ENCODE measurements around the gene ROR1. TPM values are rescaled to one million over a fixed set of nuclear protein-coding genes. Genes with fewer than 3 reads are reported as not detected.

ROR1 gene
- total and polyA plus RNA-seq, 9 of the 15 experiments (the other 6 are each of a cell fraction or from before 2014, with no cell fraction given): 0.02 TPM; not detected in 8

- TF ChIP-seq ATF6 (CRISPR knock-in tag; IDR thresholded peaks at IDR 0.05) (no peak), PRMT5 (CRISPR knock-in tag; IDR thresholded peaks at IDR 0.05) (no peak), NFE2 (IDR thresholded peaks at IDR 0.05; ENCODE audit: low read depth) (no peak), ZHX1 (conservative IDR thresholded peaks at IDR 0.05; ENCODE audit: low read length) (no peak), CBX8 (IDR thresholded peaks at IDR 0.05; ENCODE audit: borderline replicate concordance, extremely low read depth, low read depth, low read length, poor library complexity, severe bottlenecking) (no peak), ARID1B (IDR thresholded peaks at IDR 0.05) (no peak), JUNB (CRISPR knock-in tag; conservative IDR thresholded peaks at IDR 0.05) (no peak), SETDB1 (IDR thresholded peaks at IDR 0.05; ENCODE audit: low read length) (no peak), HDGF (IDR thresholded peaks at IDR 0.05) (no peak), CREB3 (tag; conservative IDR thresholded peaks at IDR 0.05; ENCODE audit: low read depth) (no peak), KDM2B (CRISPR knock-in tag; IDR thresholded peaks at IDR 0.05) (no peak), RFX5 (IDR thresholded peaks at IDR 0.05; ENCODE audit: low read depth, low read length) (no peak), SREBF2 (CRISPR knock-in tag; IDR thresholded peaks at IDR 0.05) (no peak), NCOA2 (IDR thresholded peaks at IDR 0.05; ENCODE audit: partially characterized antibody in 2 of 2) (no peak)
- TF ChIP-seq, protein P1, sequence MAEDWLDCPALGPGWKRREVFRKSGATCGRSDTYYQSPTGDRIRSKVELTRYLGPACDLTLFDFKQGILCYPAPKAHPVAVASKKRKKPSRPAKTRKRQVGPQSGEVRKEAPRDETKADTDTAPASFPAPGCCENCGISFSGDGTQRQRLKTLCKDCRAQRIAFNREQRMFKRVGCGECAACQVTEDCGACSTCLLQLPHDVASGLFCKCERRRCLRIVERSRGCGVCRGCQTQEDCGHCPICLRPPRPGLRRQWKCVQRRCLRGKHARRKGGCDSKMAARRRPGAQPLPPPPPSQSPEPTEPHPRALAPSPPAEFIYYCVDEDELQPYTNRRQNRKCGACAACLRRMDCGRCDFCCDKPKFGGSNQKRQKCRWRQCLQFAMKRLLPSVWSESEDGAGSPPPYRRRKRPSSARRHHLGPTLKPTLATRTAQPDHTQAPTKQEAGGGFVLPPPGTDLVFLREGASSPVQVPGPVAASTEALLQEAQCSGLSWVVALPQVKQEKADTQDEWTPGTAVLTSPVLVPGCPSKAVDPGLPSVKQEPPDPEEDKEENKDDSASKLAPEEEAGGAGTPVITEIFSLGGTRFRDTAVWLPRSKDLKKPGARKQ (CRISPR knock-in tag; IDR thresholded peaks at IDR 0.05): no peak
Measured at GRCh38 chr1:63779338-63780211, 5.8 kb downstream of the ROR1 start (continued).
